Skeletal muscle tissue (tissue), 4 donors: Measurements from ENCODE around the gene HUS1B. TPM values are rescaled to one million over a fixed set of nuclear protein-coding genes. Genes with fewer than 3 reads are reported as not detected.

Source experiments
- H3K27ac ChIP-seq: one replicate; pipeline ENCODE4 v1.7.0; 2013; ENCODE audit warnings: mild to moderate bottlenecking, low read depth, low read length, inconsistent platforms
- H3K27me3 ChIP-seq, 3 donors: one replicate each; pipeline ENCODE4 v1.7.0; 2013; ENCODE audit warnings: low read length in 3 of 3; ENCODE audit not compliant: control insufficient read depth in 3 of 3, insufficient read depth in 3 of 3
- H3K36me3 ChIP-seq, 3 donors: one replicate each; pipeline ENCODE4 v1.7.0; 2013; ENCODE audit warnings: low read length in 3 of 3; ENCODE audit not compliant: control insufficient read depth in 3 of 3, insufficient read depth in 3 of 3
- H3K4me1 ChIP-seq, 3 donors: one replicate each; pipeline ENCODE4 v1.7.0; 2013; ENCODE audit warnings: low read length in 3 of 3, mild to moderate bottlenecking in 3 of 3; ENCODE audit not compliant: control insufficient read depth in 3 of 3, insufficient read depth in 3 of 3
- H3K4me3 ChIP-seq, 3 donors: one replicate each; pipeline ENCODE4 v1.7.0; 2013; ENCODE audit warnings: low read length in 3 of 3
- H3K9ac ChIP-seq, 3 donors: one replicate each; pipeline ENCODE4 v1.7.0; 2013; ENCODE audit warnings: low read length in 3 of 3, mild to moderate bottlenecking in 3 of 3, moderate library complexity in 2 of 3, low read depth in 1 of 3
- H3K9me3 ChIP-seq, 3 donors: one replicate each; pipeline ENCODE4 v1.7.0; 2013; ENCODE audit warnings: low read length in 3 of 3; ENCODE audit not compliant: control insufficient read depth in 3 of 3
- total RNA-seq: library from RNA; depleted of rRNA; stranded (reverse); fragments of >200 nt; gene quantifications from one replicate; pipeline ENCODE4 v1.2.3, GENCODE V29; 2014
- donor health status: Osteomylitis.

Gene HUS1B
- total RNA-seq, 1 donor from 2014 or later: 1.0 TPM

- Histone ChIP-seq H3K9ac (no peak overlapping the region), H3K4me1 (no peaks in the 10 kb centered on the region), H3K9me3 (no peaks in the 10 kb centered on the region), H3K4me3 (no peak overlapping the region), H3K27ac (no peak overlapping the region), H3K36me3 (peaks cover 3 to 18% (median 12%) of the 10 kb centered on the region in 3 donors), H3K27me3 (no peaks in the 10 kb centered on the region)
These were observed 23.3 kb downstream of the HUS1B start for GRCh38 chr6:633611-634010.

GRCh38 chr6:628766-629165, 28.1 kb downstream of the HUS1B start:
- Histone ChIP-seq H3K36me3 (peaks cover 0 to 7% (median 3%) of the 10 kb centered on the region in 3 donors), H3K4me1 (peaks cover 0 to 5% (median 0%) of the 10 kb centered on the region in 3 donors), H3K9ac (no peak overlapping the region), H3K27ac (no peak overlapping the region), H3K9me3 (no peaks in the 10 kb centered on the region), H3K4me3 (no peak overlapping the region), H3K27me3 (no peaks in the 10 kb centered on the region)

- Histone ChIP-seq H3K27ac (no peak overlapping the region), H3K9ac (no peak overlapping the region)
These were observed 30.7 kb downstream of the HUS1B start for GRCh38 chr6:626236-626635.

GRCh38 chr6:624979-625378, 31.9 kb downstream of the HUS1B start:
- H3K27me3 ChIP-seq: no peaks in the 10 kb centered on the region
- no peaks in the 10 kb centered on the region for H3K9me3 ChIP-seq
- no peak overlapping the region for H3K4me3 ChIP-seq
- H3K4me1 ChIP-seq: peaks cover 0 to 5% (median 0%) of the 10 kb centered on the region in 3 donors
- H3K27ac ChIP-seq: no peak overlapping the region
- no peak overlapping the region for H3K9ac ChIP-seq
- H3K36me3 ChIP-seq: peaks cover 0 to 7% (median 6%) of the 10 kb centered on the region in 3 donors

More at GRCh38 chr6:626236-626635, 30.7 kb downstream of the HUS1B start:
- Histone ChIP-seq H3K4me3 (no peak overlapping the region), H3K27me3 (no peaks in the 10 kb centered on the region), H3K36me3 (peaks cover 0 to 9% (median 4%) of the 10 kb centered on the region in 3 donors), H3K9me3 (no peaks in the 10 kb centered on the region), H3K4me1 (peaks cover 0 to 5% (median 0%) of the 10 kb centered on the region in 3 donors)

GRCh38 chr6:622462-622861, 34.4 kb downstream of the HUS1B start:
- Histone ChIP-seq H3K9ac (no peak overlapping the region), H3K9me3 (no peaks in the 10 kb centered on the region), H3K27me3 (no peaks in the 10 kb centered on the region), H3K4me1 (peaks cover 0 to 5% (median 2%) of the 10 kb centered on the region in 3 donors), H3K4me3 (no peak overlapping the region), H3K36me3 (peaks cover 0 to 7% (median 5%) of the 10 kb centered on the region in 3 donors), H3K27ac (no peak overlapping the region)

- H3K27me3 ChIP-seq: no peaks in the 10 kb centered on the region
- H3K4me3 ChIP-seq: no peak overlapping the region
- peaks cover 0 to 7% (median 4%) of the 10 kb centered on the region in 3 donors for H3K36me3 ChIP-seq
- peaks cover 3 to 7% (median 5%) of the 10 kb centered on the region in 3 donors for H3K4me1 ChIP-seq
- H3K9me3 ChIP-seq: no peaks in the 10 kb centered on the region
- H3K9ac ChIP-seq: no peak overlapping the region
- H3K27ac ChIP-seq: no peak overlapping the region
These were observed 35.0 kb downstream of the HUS1B start for GRCh38 chr6:621931-622330.

- H3K27ac ChIP-seq: no peak overlapping the region
- no peaks in the 10 kb centered on the region for H3K9me3 ChIP-seq
- no peaks in the 10 kb centered on the region for H3K27me3 ChIP-seq
- H3K4me3 ChIP-seq: no peak overlapping the region
- no peak overlapping the region for H3K9ac ChIP-seq
- peaks cover 0 to 7% (median 4%) of the 10 kb centered on the region in 3 donors for H3K36me3 ChIP-seq
- H3K4me1 ChIP-seq: peaks cover 2 to 7% (median 3%) of the 10 kb centered on the region in 3 donors
These were observed 36.0 kb downstream of the HUS1B start for GRCh38 chr6:620950-621349.

- Histone ChIP-seq H3K9me3 (no peaks in the 10 kb centered on the region), H3K9ac (no peak overlapping the region), H3K27me3 (no peaks in the 10 kb centered on the region), H3K36me3 (peaks cover 0 to 7% (median 5%) of the 10 kb centered on the region in 3 donors), H3K27ac (no peak overlapping the region), H3K4me3 (no peak overlapping the region), H3K4me1 (peaks cover 0 to 7% (median 3%) of the 10 kb centered on the region in 3 donors)
These were observed 36.7 kb downstream of the HUS1B start for GRCh38 chr6:620166-620565.

- H3K9me3 ChIP-seq: no peaks in the 10 kb centered on the region
- no peak overlapping the region for H3K27ac ChIP-seq
- peaks cover 0 to 8% (median 7%) of the 10 kb centered on the region in 3 donors for H3K36me3 ChIP-seq
- peaks cover 0 to 7% (median 3%) of the 10 kb centered on the region in 3 donors for H3K4me1 ChIP-seq
- no peak overlapping the region for H3K4me3 ChIP-seq
- H3K27me3 ChIP-seq: no peaks in the 10 kb centered on the region
- H3K9ac ChIP-seq: peak overlapping the region in 1 of 3 donors; percentile 33
These were observed 39.3 kb downstream of the HUS1B start for GRCh38 chr6:617456-618100.

- no peaks in the 10 kb centered on the region for H3K9me3 ChIP-seq
- no peaks in the 10 kb centered on the region for H3K27me3 ChIP-seq
- peaks cover 0 to 5% (median 0%) of the 10 kb centered on the region in 3 donors for H3K36me3 ChIP-seq
These were observed 42.9 kb downstream of the HUS1B start for GRCh38 chr6:613981-614380.

More at GRCh38 chr6:613981-614380, 42.9 kb downstream of the HUS1B start:
- Histone ChIP-seq H3K4me1 (peaks cover 0 to 12% (median 5%) of the 10 kb centered on the region in 3 donors), H3K9ac (no peak overlapping the region), H3K4me3 (no peak overlapping the region), H3K27ac (no peak overlapping the region)
